ENCODE data around the gene DHRSX. TPM values are rescaled to one million over a fixed set of nuclear protein-coding genes. Genes with fewer than 3 reads are reported as not detected.
A peak's percentile ranks its signal among the peaks of the same experiment; 100 is the strongest.

The DHRSX gene
- total RNA-seq, 1 donor from 2014 or later = 42.2 TPM

GRCh38 chrX:2408856-2409255 is 91.9 kb downstream of the DHRSX start:
- Mint-ChIP-seq H3K4me3 (ENCODE audit: unreplicated experiment) (no peak overlapping the region), H3K27me3 (ENCODE audit: unreplicated experiment) (no peaks in the 10 kb centered on the region), H3K36me3 (ENCODE audit: unreplicated experiment) (peaks cover 19% of the 10 kb centered on the region), H3K27ac (ENCODE audit: unreplicated experiment) (no peak overlapping the region), H3K4me1 (ENCODE audit: unreplicated experiment) (peaks cover 2% of the 10 kb centered on the region), H3K9me3 (ENCODE audit: unreplicated experiment) (no peaks in the 10 kb centered on the region)
- TF ChIP-seq CTCF (IDR thresholded peaks at IDR 0.05) = no peak
- DNase-seq (ENCODE audit: extremely low spot score, unreplicated experiment) = no peak

DNA sequence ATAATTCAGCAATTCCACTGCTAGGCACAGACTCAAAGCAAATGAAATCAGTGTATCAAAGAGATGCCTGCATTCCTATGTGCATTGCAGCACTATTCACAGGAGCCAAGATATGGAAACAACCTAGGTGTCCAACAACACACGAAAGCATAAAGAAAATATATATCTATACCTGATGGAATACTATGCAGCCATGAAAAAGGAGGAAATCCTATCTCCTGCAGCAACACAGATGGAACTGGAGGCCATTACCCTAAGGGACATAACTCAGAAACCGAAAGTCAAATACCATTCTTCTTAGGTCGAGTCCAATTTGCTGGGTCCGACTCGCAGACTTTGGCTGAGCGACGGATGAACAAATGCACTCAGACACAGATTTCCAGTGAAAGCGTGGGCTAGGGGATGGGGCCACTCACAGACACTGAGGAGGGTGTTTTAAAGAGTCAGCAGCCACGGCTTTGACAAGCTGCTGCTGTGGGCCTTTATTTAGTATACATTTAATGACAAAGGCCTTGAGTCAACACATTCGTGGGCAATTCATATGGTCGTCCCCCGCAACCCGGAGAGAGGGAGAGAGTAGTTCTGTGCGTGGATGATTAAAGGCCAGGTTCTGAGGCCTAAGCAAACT is 93.8 kb downstream of the DHRSX start:
- no peaks in the 10 kb centered on the region for H3K27me3 Mint-ChIP-seq (ENCODE audit: unreplicated experiment)
- TF ChIP-seq CTCF (IDR thresholded peaks at IDR 0.05) = no peak
- no peak overlapping the region for H3K27ac Mint-ChIP-seq (ENCODE audit: unreplicated experiment)
- no peak overlapping the region for H3K4me3 Mint-ChIP-seq (ENCODE audit: unreplicated experiment)
- H3K4me1 Mint-ChIP-seq (ENCODE audit: unreplicated experiment) = peaks cover 6% of the 10 kb centered on the region
- no peak for DNase-seq (ENCODE audit: extremely low spot score, unreplicated experiment)
- peaks cover 25% of the 10 kb centered on the region for H3K36me3 Mint-ChIP-seq (ENCODE audit: unreplicated experiment)
- H3K9me3 Mint-ChIP-seq (ENCODE audit: unreplicated experiment) = no peaks in the 10 kb centered on the region

- Mint-ChIP-seq H3K4me3 (ENCODE audit: unreplicated experiment) (no peak overlapping the region), H3K27ac (ENCODE audit: unreplicated experiment) (no peak overlapping the region), H3K9me3 (ENCODE audit: unreplicated experiment) (no peaks in the 10 kb centered on the region), H3K27me3 (ENCODE audit: unreplicated experiment) (no peaks in the 10 kb centered on the region), H3K36me3 (ENCODE audit: unreplicated experiment) (peaks cover 29% of the 10 kb centered on the region), H3K4me1 (ENCODE audit: unreplicated experiment) (peaks cover 13% of the 10 kb centered on the region)
- no peak for DNase-seq (ENCODE audit: extremely low spot score, unreplicated experiment)
- TF ChIP-seq CTCF (IDR thresholded peaks at IDR 0.05) = no peak
Observed at GRCh38 chrX:2404776-2405175, 96.0 kb downstream of the DHRSX start.

DNA sequence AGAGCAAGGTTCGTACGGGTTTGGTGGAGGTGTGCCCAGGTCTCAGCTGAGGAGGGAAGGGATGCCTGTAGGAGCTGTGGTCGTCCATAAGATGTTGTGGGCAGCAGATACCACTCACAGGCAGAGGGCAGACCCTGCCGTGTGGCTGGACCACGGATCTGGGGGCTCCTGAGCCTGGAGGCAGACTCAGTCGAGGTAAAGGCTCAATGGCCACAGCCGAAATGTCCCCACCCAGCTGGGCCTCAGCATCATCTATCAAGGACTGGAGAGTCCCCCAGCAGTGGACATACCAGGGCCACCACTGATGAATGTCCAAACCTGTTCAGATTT is 98.5 kb downstream of the DHRSX start:
- no peak overlapping the region for H3K4me3 Mint-ChIP-seq (ENCODE audit: unreplicated experiment)
- no peaks in the 10 kb centered on the region for H3K9me3 Mint-ChIP-seq (ENCODE audit: unreplicated experiment)
- H3K27ac Mint-ChIP-seq (ENCODE audit: unreplicated experiment) = no peak overlapping the region
- H3K27me3 Mint-ChIP-seq (ENCODE audit: unreplicated experiment) = no peaks in the 10 kb centered on the region
- H3K4me1 Mint-ChIP-seq (ENCODE audit: unreplicated experiment) = peaks cover 24% of the 10 kb centered on the region
- H3K36me3 Mint-ChIP-seq (ENCODE audit: unreplicated experiment) = peaks cover 21% of the 10 kb centered on the region
- no peak for TF ChIP-seq CTCF (IDR thresholded peaks at IDR 0.05)
- DNase-seq (ENCODE audit: extremely low spot score, unreplicated experiment) = peak; percentile 68

- Mint-ChIP-seq H3K27me3 (ENCODE audit: unreplicated experiment) (no peaks in the 10 kb centered on the region), H3K4me3 (ENCODE audit: unreplicated experiment) (no peak overlapping the region), H3K4me1 (ENCODE audit: unreplicated experiment) (peaks cover 29% of the 10 kb centered on the region), H3K9me3 (ENCODE audit: unreplicated experiment) (no peaks in the 10 kb centered on the region), H3K36me3 (ENCODE audit: unreplicated experiment) (peaks cover 16% of the 10 kb centered on the region), H3K27ac (ENCODE audit: unreplicated experiment) (peak overlapping the region; percentile 39)
- peak; percentile 59 for DNase-seq (ENCODE audit: extremely low spot score, unreplicated experiment)
- no peak for TF ChIP-seq CTCF (IDR thresholded peaks at IDR 0.05)
Observed at GRCh38 chrX:2401590-2402360, 99.0 kb downstream of the DHRSX start.

All from osteocyte (in vitro differentiated cells).